HepG2 (cell line): ENCODE data around the gene NAV1. TPM values are rescaled to one million over a fixed set of nuclear protein-coding genes. Genes with fewer than 3 reads are reported as not detected.

ENCODE experiments used
- ATAC-seq: fragments of 200-7000 bp; cut with Tn5 transposase; 3 replicates; pipeline ENCODE4 v1.9.1; 2020; ENCODE audit warnings: mild to moderate bottlenecking, moderate library complexity
- BruUV-seq: library from RNA; stranded (reverse); fragments of 400-500 nt; replicated peaks from 2 replicates; lab custom pipeline; 2021; lab: Mats Ljungman, UMichigan
- CTCF ChIA-PET: fragments of 300-600 bp; formaldehyde crosslinking; extraction: SDS; loops from one replicate; lab custom pipeline; 2021; ENCODE audit warnings: low total read pairs, inconsistent platforms, low intra/inter-chr PET ratio; lab: Yijun Ruan, JAX
- POLR2A ChIA-PET: fragments of 350-600 bp; sonication (Branson Sonifier 250); formaldehyde crosslinking; loops from one replicate; lab custom pipeline; 2020; ENCODE audit warnings: antibody characterized with exemption, inconsistent platforms; lab: Yijun Ruan, JAX
- DNase-seq: peaks from one replicate; pipeline ENCODE4 v3.0.0-alpha.2; 2015; ENCODE audit warnings: low spot score
- FAIRE-seq: peaks from 3 replicates; lab custom pipeline; 2011; peaks lifted over from hg19 to GRCh38; lab: Jason Lieb, UNC
- H2AFZ ChIP-seq: one replicate; pipeline ENCODE4 v1.6.1; 2011; ENCODE audit warnings: low read length, inconsistent platforms
- H3K27ac ChIP-seq: fragments of 300-600 bp; 3 replicates; pipeline ENCODE4 v1.8.0; 2011; ENCODE audit warnings: mixed run types, mild to moderate bottlenecking, mixed read lengths, low read length, inconsistent platforms; ENCODE audit not compliant: insufficient read depth; ENCODE audit errors: extremely low read length
- H3K27me3 ChIP-seq, 2 experiments: fragments of 200-600 bp in 1 of 2; 2 replicates in 1 of 2; 3 replicates in 1 of 2; pipeline versions ENCODE4 v1.6.0 to v1.8.0; 2011; ENCODE audit warnings: low read length in 2 of 2, mild to moderate bottlenecking in 2 of 2, moderate library complexity in 2 of 2, inconsistent platforms in 1 of 2; ENCODE audit not compliant: insufficient read depth in 2 of 2, control insufficient read depth in 1 of 2
- H3K36me3 ChIP-seq, 2 experiments: fragments of 200-600 bp in 1 of 2; replicated peaks in 1 of 2; 2 replicates in 1 of 2; 3 replicates in 1 of 2; pipeline versions ENCODE4 v1.5.1 to v1.8.0; 2011; ENCODE audit warnings: low read length in 2 of 2, inconsistent platforms in 1 of 2; ENCODE audit not compliant: insufficient read depth in 2 of 2, control insufficient read depth in 1 of 2
- H3K4me1 ChIP-seq: 2 replicates; pipeline ENCODE4 v1.5.1; 2012; ENCODE audit warnings: low read length, inconsistent platforms; ENCODE audit not compliant: insufficient read depth
- H3K4me2 ChIP-seq: 2 replicates; pipeline ENCODE4 v1.6.0; 2011; ENCODE audit warnings: low read depth, low read length, inconsistent platforms
- H3K4me3 ChIP-seq, 3 experiments: fragments of 200-600 bp in 1 of 3; sonication (generic), shearing (Covaris generic) in 1 of 3; replicated peaks in 1 of 3; 2 replicates each; pipeline ENCODE4 v1.5.1; 2011 to 2016; ENCODE audit warnings: low read length in 3 of 3, inconsistent platforms in 2 of 3, low read depth in 2 of 3, mild to moderate bottlenecking in 2 of 3, control low read depth in 1 of 3, mixed read lengths in 1 of 3; ENCODE audit not compliant: insufficient read depth in 1 of 3
- H3K79me2 ChIP-seq: one replicate; pipeline ENCODE4 v1.6.1; 2011; ENCODE audit warnings: low read length, inconsistent platforms; ENCODE audit not compliant: insufficient read depth
- H3K9ac ChIP-seq: 2 replicates; pipeline ENCODE4 v1.6.0; 2011; ENCODE audit warnings: mild to moderate bottlenecking, low read depth, low read length, inconsistent platforms; ENCODE audit not compliant: insufficient read depth
- H3K9me3 ChIP-seq: 2 replicates; pipeline ENCODE4 v1.5.1; 2012; ENCODE audit warnings: mild to moderate bottlenecking, low read length
- H4K20me1 ChIP-seq: 2 replicates; pipeline ENCODE4 v1.6.0; 2011; ENCODE audit warnings: inconsistent platforms, mild to moderate bottlenecking, low read length, moderate library complexity; ENCODE audit not compliant: insufficient read depth
- CHD2 ChIP-seq: IDR thresholded peaks from 2 replicates; pipeline ENCODE4 v1.6.1; 2011; ENCODE audit warnings: low read depth, low read length, improper control_type of control experiment
- DR1 ChIP-seq: sonication (generic); formaldehyde crosslinking; IDR thresholded peaks from 2 replicates; pipeline ENCODE4 v1.8.0; 2021; ENCODE audit warnings: mild to moderate bottlenecking, missing genetic modification reagents, inconsistent platforms
- FOSL2 ChIP-seq: sonication (generic); formaldehyde crosslinking; IDR thresholded peaks from 2 replicates; pipeline ENCODE4 v1.4.0; 2020; ENCODE audit warnings: missing genetic modification reagents
- KLF13 ChIP-seq: sonication (generic); formaldehyde crosslinking; IDR thresholded peaks from 2 replicates; pipeline ENCODE4 v1.4.0; 2020; ENCODE audit warnings: mild to moderate bottlenecking, missing genetic modification reagents
- SIN3B ChIP-seq: fragments of 150-350 bp; IDR thresholded peaks from 2 replicates; pipeline ENCODE4 v1.6.1; 2014; ENCODE audit warnings: low read length
- SMAD9 ChIP-seq: sonication (generic); formaldehyde crosslinking; IDR thresholded peaks from 2 replicates; pipeline ENCODE4 v1.5.1; 2020; ENCODE audit warnings: mild to moderate bottlenecking, missing genetic modification reagents
- SOX13 ChIP-seq, 3 experiments: fragments of 450-650 bp in 1 of 3; sonication (generic) in 1 of 3; formaldehyde crosslinking in 1 of 3; IDR thresholded peaks in 2 of 3; conservative IDR thresholded peaks in 1 of 3; 2 replicates each; pipeline versions ENCODE4 v1.5.0 to v1.6.1; 2016 to 2020; ENCODE audit warnings: antibody characterized with exemption in 1 of 3, mild to moderate bottlenecking in 1 of 3, missing compliant biosample characterization in 1 of 3, missing genetic modification reagents in 1 of 3, moderate library complexity in 1 of 3
- SP1 ChIP-seq, 2 experiments: fragments of 450-650 bp in 1 of 2; sonication (generic) in 1 of 2; formaldehyde crosslinking in 1 of 2; IDR thresholded peaks; 2 replicates each; pipeline versions ENCODE4 v1.4.0 to v1.6.1; 2016 to 2020; ENCODE audit warnings: missing genetic modification reagents in 1 of 2
- YY1 ChIP-seq: IDR thresholded peaks from 2 replicates; pipeline ENCODE4 v1.6.1; 2011; ENCODE audit warnings: low read length, low read depth, moderate library complexity, mild to moderate bottlenecking; ENCODE audit not compliant: insufficient read depth, insufficient replicate concordance
- ZC3H13 ChIP-seq: sonication (generic); formaldehyde crosslinking; IDR thresholded peaks from 2 replicates; pipeline ENCODE4 v1.8.1; 2023; ENCODE audit warnings: mild to moderate bottlenecking, missing genetic modification reagents, moderate library complexity
- ZNF432 ChIP-seq: sonication (generic); formaldehyde crosslinking; IDR thresholded peaks from 2 replicates; pipeline ENCODE4 v1.5.0; 2020; ENCODE audit warnings: missing genetic modification reagents, mild to moderate bottlenecking, borderline replicate concordance
- ZNF891 ChIP-seq: sonication (generic); formaldehyde crosslinking; IDR thresholded peaks from 2 replicates; pipeline ENCODE4 v1.5.0; 2020; ENCODE audit warnings: mild to moderate bottlenecking, missing genetic modification reagents
- WGBS: methylation state at CpG from one replicate; pipeline ENCODE4 v1.1.6; 2017; ENCODE audit warnings: low lambda C conversion rate; 5-methylcytosine and 5-hydroxymethylcytosine counted together
- in situ Hi-C: cut with HindIII; loops from 2 replicates; pipeline ENCODE4 v1.10.0; 2017; ENCODE audit warnings: low pct_unique_long_range_greater_than_20kb; ENCODE audit not compliant: extremely low pct_ligation_motif_present
- intact Hi-C: fragments of 100-400 bp; cut with micrococcal nuclease; formaldehyde crosslinking; loops from one replicate; pipeline ENCODE4 v1.10.0; 2022; ENCODE audit not compliant: unreplicated experiment
- polyA plus RNA-seq, 8 experiments: library from polyadenylated mRNA; depleted of rRNA in 3 of 8; stranded (reverse) in 7 of 8; unstranded in 1 of 8; fragments of >200 nt; fragmentation: Illumina TruSeq in 4 of 8; extraction: Trizol in 4 of 8; gene quantifications; 2 replicates each; pipeline versions ENCODE4 v1.2.1 to v1.2.3, GENCODE V29; 2011 to 2016; ENCODE audit warnings: low read depth in 4 of 8, missing spikeins in 1 of 8, mixed read lengths in 1 of 8; ENCODE audit not compliant: insufficient read depth in 1 of 8
- total RNA-seq, 5 experiments: library from RNA; depleted of rRNA; stranded (reverse); fragments of >200 nt; fragmentation: Illumina TruSeq; extraction: Trizol; gene quantifications; 2 replicates each; pipeline ENCODE4 v1.2.3, GENCODE V29; 2016; ENCODE audit warnings: low read depth in 1 of 5
- TF ChIP-seq, protein P1 (sequence below): IDR thresholded peaks from 2 replicates; pipeline ENCODE4 v1.6.1; 2016
- TF ChIP-seq, protein P2 (sequence below): IDR thresholded peaks from 2 replicates; pipeline ENCODE4 v1.6.1; 2016; ENCODE audit warnings: low read depth, missing genetic modification reagents, missing compliant biosample characterization

The NAV1 gene
- total and polyA plus RNA-seq, 2 of the 13 experiments (the other 11 are each of a cell fraction or from before 2014, with no cell fraction given) = not detected

DNA sequence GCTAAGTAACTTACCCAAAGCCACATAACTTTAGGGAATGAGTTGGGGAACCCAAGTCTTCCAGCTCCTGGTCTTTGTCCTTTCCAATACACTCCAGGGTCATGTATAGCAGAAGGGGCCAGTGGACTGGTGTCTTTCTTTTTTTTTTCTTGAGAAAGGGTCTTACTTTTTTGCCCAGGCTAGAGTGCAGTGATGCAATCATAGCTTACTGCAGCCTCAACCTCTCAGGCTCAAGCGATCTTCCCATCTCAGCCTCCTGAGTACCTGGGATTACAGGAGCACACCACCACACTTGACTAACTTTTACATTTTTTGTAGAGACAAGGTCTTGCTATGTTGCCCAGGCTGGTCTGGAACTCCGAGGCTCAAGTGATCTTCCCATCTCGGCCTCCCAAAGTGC lies 12.2 kb downstream of the NAV1 start:
- CTCF ChIA-PET = no interaction called here
- H3K9me3 ChIP-seq = no peaks in the 10 kb centered on the region
- 46% methylated on average over 3 of the region's 3 CpGs for WGBS
- H3K9ac ChIP-seq = no peak overlapping the region
- FAIRE-seq = no peak
- H3K4me1 ChIP-seq = no peaks in the 10 kb centered on the region
- no peak overlapping the region for H3K4me3 ChIP-seq
- POLR2A ChIA-PET = no interaction called here
- in situ Hi-C loops = no loop called here
- no peak overlapping the region for H3K27ac ChIP-seq
- no peak for DNase-seq
- no peak for TF ChIP-seq SMAD9 (CRISPR knock-in tag)
- no peak for TF ChIP-seq DR1 (CRISPR knock-in tag)
- TF ChIP-seq SOX13 (IDR thresholded peaks at IDR 0.05) = no peak
- no peak for TF ChIP-seq SOX13 (CRISPR knock-in tag; conservative IDR thresholded peaks at IDR 0.05 in 1 of 2, IDR thresholded peaks at IDR 0.05 in 1 of 2)
- no peak for TF ChIP-seq KLF13 (CRISPR knock-in tag)
- TF ChIP-seq CHD2 = no peak
- TF ChIP-seq ZNF891 (CRISPR knock-in tag) = no peak
- TF ChIP-seq ZNF432 (CRISPR knock-in tag) = no peak
- no peak for TF ChIP-seq SP1 (IDR thresholded peaks at IDR 0.05)
- TF ChIP-seq SP1 (CRISPR knock-in tag; IDR thresholded peaks at IDR 0.05) = no peak
- TF ChIP-seq, protein P1, sequence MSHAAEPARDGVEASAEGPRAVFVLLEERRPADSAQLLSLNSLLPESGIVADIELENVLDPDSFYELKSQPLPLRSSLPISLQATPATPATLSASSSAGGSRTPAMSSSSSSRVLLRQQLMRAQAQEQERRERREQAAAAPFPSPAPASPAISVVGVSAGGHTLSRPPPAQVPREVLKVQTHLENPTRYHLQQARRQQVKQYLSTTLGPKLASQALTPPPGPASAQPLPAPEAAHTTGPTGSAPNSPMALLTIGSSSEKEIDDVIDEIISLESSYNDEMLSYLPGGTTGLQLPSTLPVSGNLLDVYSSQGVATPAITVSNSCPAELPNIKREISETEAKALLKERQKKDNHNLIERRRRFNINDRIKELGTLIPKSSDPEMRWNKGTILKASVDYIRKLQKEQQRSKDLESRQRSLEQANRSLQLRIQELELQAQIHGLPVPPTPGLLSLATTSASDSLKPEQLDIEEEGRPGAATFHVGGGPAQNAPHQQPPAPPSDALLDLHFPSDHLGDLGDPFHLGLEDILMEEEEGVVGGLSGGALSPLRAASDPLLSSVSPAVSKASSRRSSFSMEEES (CRISPR knock-in tag) = no peak
- no peak for TF ChIP-seq ZC3H13 (CRISPR knock-in tag)
- TF ChIP-seq, protein P2, sequence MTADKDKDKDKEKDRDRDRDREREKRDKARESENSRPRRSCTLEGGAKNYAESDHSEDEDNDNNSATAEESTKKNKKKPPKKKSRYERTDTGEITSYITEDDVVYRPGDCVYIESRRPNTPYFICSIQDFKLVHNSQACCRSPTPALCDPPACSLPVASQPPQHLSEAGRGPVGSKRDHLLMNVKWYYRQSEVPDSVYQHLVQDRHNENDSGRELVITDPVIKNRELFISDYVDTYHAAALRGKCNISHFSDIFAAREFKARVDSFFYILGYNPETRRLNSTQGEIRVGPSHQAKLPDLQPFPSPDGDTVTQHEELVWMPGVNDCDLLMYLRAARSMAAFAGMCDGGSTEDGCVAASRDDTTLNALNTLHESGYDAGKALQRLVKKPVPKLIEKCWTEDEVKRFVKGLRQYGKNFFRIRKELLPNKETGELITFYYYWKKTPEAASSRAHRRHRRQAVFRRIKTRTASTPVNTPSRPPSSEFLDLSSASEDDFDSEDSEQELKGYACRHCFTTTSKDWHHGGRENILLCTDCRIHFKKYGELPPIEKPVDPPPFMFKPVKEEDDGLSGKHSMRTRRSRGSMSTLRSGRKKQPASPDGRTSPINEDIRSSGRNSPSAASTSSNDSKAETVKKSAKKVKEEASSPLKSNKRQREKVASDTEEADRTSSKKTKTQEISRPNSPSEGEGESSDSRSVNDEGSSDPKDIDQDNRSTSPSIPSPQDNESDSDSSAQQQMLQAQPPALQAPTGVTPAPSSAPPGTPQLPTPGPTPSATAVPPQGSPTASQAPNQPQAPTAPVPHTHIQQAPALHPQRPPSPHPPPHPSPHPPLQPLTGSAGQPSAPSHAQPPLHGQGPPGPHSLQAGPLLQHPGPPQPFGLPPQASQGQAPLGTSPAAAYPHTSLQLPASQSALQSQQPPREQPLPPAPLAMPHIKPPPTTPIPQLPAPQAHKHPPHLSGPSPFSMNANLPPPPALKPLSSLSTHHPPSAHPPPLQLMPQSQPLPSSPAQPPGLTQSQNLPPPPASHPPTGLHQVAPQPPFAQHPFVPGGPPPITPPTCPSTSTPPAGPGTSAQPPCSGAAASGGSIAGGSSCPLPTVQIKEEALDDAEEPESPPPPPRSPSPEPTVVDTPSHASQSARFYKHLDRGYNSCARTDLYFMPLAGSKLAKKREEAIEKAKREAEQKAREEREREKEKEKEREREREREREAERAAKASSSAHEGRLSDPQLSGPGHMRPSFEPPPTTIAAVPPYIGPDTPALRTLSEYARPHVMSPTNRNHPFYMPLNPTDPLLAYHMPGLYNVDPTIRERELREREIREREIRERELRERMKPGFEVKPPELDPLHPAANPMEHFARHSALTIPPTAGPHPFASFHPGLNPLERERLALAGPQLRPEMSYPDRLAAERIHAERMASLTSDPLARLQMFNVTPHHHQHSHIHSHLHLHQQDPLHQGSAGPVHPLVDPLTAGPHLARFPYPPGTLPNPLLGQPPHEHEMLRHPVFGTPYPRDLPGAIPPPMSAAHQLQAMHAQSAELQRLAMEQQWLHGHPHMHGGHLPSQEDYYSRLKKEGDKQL (CRISPR knock-in tag) = no peak
- TF ChIP-seq FOSL2 (CRISPR knock-in tag) = no peak
- no peak for TF ChIP-seq YY1
- no peak for TF ChIP-seq SIN3B
- H3K79me2 ChIP-seq = no peaks in the 10 kb centered on the region
- no peaks in the 10 kb centered on the region for H3K36me3 ChIP-seq
- intact Hi-C loops = no loop called here
- no TSS peak for BruUV-seq
- ATAC-seq = no peak
- H2AFZ ChIP-seq = no peak overlapping the region
- H3K27me3 ChIP-seq = peaks cover 2 to 22% of the 10 kb centered on the region in 2 experiments; a peak in 3 of 5 replicates
- no peak overlapping the region for H3K4me2 ChIP-seq
- no peaks in the 10 kb centered on the region for H4K20me1 ChIP-seq
